Neuronal stem cell (in vitro differentiated cells): ENCODE data around the gene KRTAP4-12.
"Not testable (repeated sequence)": the region's sequence is repeated elsewhere in the genome, so short reads cannot be mapped to it uniquely, and the experiment has no call there.

ENCODE experiments used
- DNase-seq: peaks from one replicate; pipeline ENCODE4 v3.0.0-alpha.2; 2013; ENCODE audit warnings: low spot score
- H2AFZ ChIP-seq: one replicate; pipeline ENCODE4 v1.6.1; 2013; ENCODE audit warnings: mild to moderate bottlenecking, low read length, inconsistent platforms
- H2AK5ac ChIP-seq: 2 replicates; pipeline ENCODE4 v1.6.1; 2013; ENCODE audit warnings: low read depth, mild to moderate bottlenecking, inconsistent platforms, low read length, moderate library complexity, mixed read lengths
- H2BK120ac ChIP-seq: 2 replicates; pipeline ENCODE4 v1.6.1; 2013; ENCODE audit warnings: low read depth, mild to moderate bottlenecking, inconsistent platforms, low read length, moderate library complexity, mixed read lengths
- H2BK12ac ChIP-seq: one replicate; pipeline ENCODE4 v1.6.1; 2013; ENCODE audit warnings: low read length, inconsistent platforms
- H2BK15ac ChIP-seq: 2 replicates; pipeline ENCODE4 v1.6.1; 2013; ENCODE audit warnings: mild to moderate bottlenecking, low read length, inconsistent platforms, mixed read lengths
- H2BK5ac ChIP-seq: one replicate; pipeline ENCODE4 v1.6.1; 2013; ENCODE audit warnings: inconsistent platforms, mild to moderate bottlenecking, low read length, moderate library complexity
- H3K14ac ChIP-seq: one replicate; pipeline ENCODE4 v1.6.1; 2013; ENCODE audit warnings: low read length, inconsistent platforms
- H3K18ac ChIP-seq: 2 replicates; pipeline ENCODE4 v1.6.1; 2013; ENCODE audit warnings: low read length, inconsistent platforms
- H3K23ac ChIP-seq: 2 replicates; pipeline ENCODE4 v1.6.1; 2013; ENCODE audit warnings: low read depth, mild to moderate bottlenecking, mixed read lengths, low read length, inconsistent platforms; ENCODE audit not compliant: poor library complexity
- H3K27ac ChIP-seq: replicated peaks from 3 replicates; pipeline ENCODE4 v1.5.1; 2013; ENCODE audit warnings: low read length, inconsistent platforms
- H3K27me3 ChIP-seq, 3 experiments: 2 replicates each; pipeline ENCODE4 v1.6.1; 2013; ENCODE audit warnings: low read length in 3 of 3, mild to moderate bottlenecking in 2 of 3, inconsistent platforms in 1 of 3, low read depth in 1 of 3, mixed read lengths in 1 of 3, moderate library complexity in 1 of 3; ENCODE audit not compliant: control insufficient read depth in 3 of 3, insufficient read depth in 3 of 3
- H3K36me3 ChIP-seq, 2 donors: replicated peaks in 1 of 2; 2 replicates each; pipeline ENCODE4 v1.6.1; 2013; ENCODE audit warnings: low read length in 2 of 2; ENCODE audit not compliant: control insufficient read depth in 2 of 2, insufficient read depth in 2 of 2
- H3K4ac ChIP-seq: 2 replicates; pipeline ENCODE4 v1.6.1; 2013; ENCODE audit warnings: inconsistent platforms, mild to moderate bottlenecking, low read length, moderate library complexity
- H3K4me1 ChIP-seq, 2 donors: 1 replicate in 1 of 2; 2 replicates in 1 of 2; pipeline ENCODE4 v1.6.1; 2013; ENCODE audit warnings: low read length in 2 of 2, low read depth in 1 of 2; ENCODE audit not compliant: control insufficient read depth in 2 of 2, insufficient read depth in 1 of 2
- H3K4me2 ChIP-seq: one replicate; pipeline ENCODE4 v1.6.1; 2013; ENCODE audit warnings: mild to moderate bottlenecking, low read length, inconsistent platforms; ENCODE audit not compliant: insufficient read depth, poor library complexity, severe bottlenecking
- H3K4me3 ChIP-seq, 2 donors: 2 replicates each; pipeline ENCODE4 v1.5.1; 2013; ENCODE audit warnings: low read length in 2 of 2, mild to moderate bottlenecking in 2 of 2, inconsistent platforms in 1 of 2, moderate library complexity in 1 of 2
- H3K79me1 ChIP-seq: one replicate; pipeline ENCODE4 v1.6.1; 2013; ENCODE audit warnings: low read depth, mild to moderate bottlenecking, inconsistent platforms, low read length, moderate library complexity
- H3K9ac ChIP-seq: one replicate; pipeline ENCODE4 v1.6.1; 2013; ENCODE audit warnings: mild to moderate bottlenecking, low read depth, low read length, inconsistent platforms; ENCODE audit not compliant: poor library complexity
- H3K9me3 ChIP-seq, 2 donors: replicated peaks in 1 of 2; 2 replicates each; pipeline versions ENCODE3 to v1.6.1; 2013; ENCODE audit warnings: low read length in 2 of 2, mild to moderate bottlenecking in 2 of 2, inconsistent platforms in 1 of 2, low read depth in 1 of 2, mixed read lengths in 1 of 2, moderate library complexity in 1 of 2; ENCODE audit not compliant: control insufficient read depth in 2 of 2, insufficient read depth in 1 of 2
- H4K8ac ChIP-seq: one replicate; pipeline ENCODE4 v1.6.1; 2013; ENCODE audit warnings: low read depth, mild to moderate bottlenecking, inconsistent platforms, low read length, moderate library complexity
- H4K91ac ChIP-seq: one replicate; pipeline ENCODE4 v1.6.1; 2013; ENCODE audit warnings: low read length, low read depth, mild to moderate bottlenecking, inconsistent platforms; ENCODE audit not compliant: poor library complexity
- WGBS, 2 donors: extraction: QIAGEN DNeasy Blood & Tissue Kit; methylation state at CpG; one replicate each; pipeline ENCODE4 v1.1.7; 2013; ENCODE audit warnings: missing lambda C conversion rate in 2 of 2, mixed read lengths in 1 of 2; ENCODE audit not compliant: insufficient read length in 2 of 2, insufficient replicate concordance in 1 of 2; ENCODE audit errors: extremely low coverage in 2 of 2; 5-methylcytosine and 5-hydroxymethylcytosine counted together

Gene KRTAP4-12

GRCh38 chr17:41151525-41151924, 27.5 kb upstream of the KRTAP4-12 start:
- DNase-seq = no peak
- no peak overlapping the region for H2AK5ac ChIP-seq
- H4K8ac ChIP-seq = no peak overlapping the region
- H3K18ac ChIP-seq = no peak overlapping the region
- WGBS, 2 donors = no CpG with 5 or more reads among the region's 2 CpGs
- no peaks in the 10 kb centered on the region for H3K27me3 ChIP-seq
- H3K4ac ChIP-seq = no peak overlapping the region
- H3K14ac ChIP-seq = no peak overlapping the region
- no peak overlapping the region for H2BK120ac ChIP-seq
- H2BK5ac ChIP-seq = no peak overlapping the region
- no peaks in the 10 kb centered on the region for H3K9me3 ChIP-seq
- H3K4me1 ChIP-seq = no peaks in the 10 kb centered on the region
- H2BK12ac ChIP-seq = no peak overlapping the region
- no peak overlapping the region for H4K91ac ChIP-seq
- H3K23ac ChIP-seq = no peak overlapping the region
- H2BK15ac ChIP-seq = no peak overlapping the region
- no peak overlapping the region for H2AFZ ChIP-seq
- no peak overlapping the region for H3K4me3 ChIP-seq
- H3K36me3 ChIP-seq = no peaks in the 10 kb centered on the region
- no peak overlapping the region for H3K4me2 ChIP-seq
- H3K9ac ChIP-seq = no peak overlapping the region
- H3K79me1 ChIP-seq = no peaks in the 10 kb centered on the region
- no peak overlapping the region for H3K27ac ChIP-seq

GRCh38 chr17:41150026-41150425, 26.0 kb upstream of the KRTAP4-12 start:
- Histone ChIP-seq H3K9ac (no peak overlapping the region), H4K8ac (no peak overlapping the region), H3K18ac (no peak overlapping the region), H3K27ac (no peak overlapping the region), H2BK12ac (no peak overlapping the region), H2BK120ac (no peak overlapping the region), H4K91ac (no peak overlapping the region), H3K4me2 (no peak overlapping the region), H3K36me3 (no peaks in the 10 kb centered on the region), H3K4me3 (no peak overlapping the region), H3K9me3 (no peaks in the 10 kb centered on the region), H2AFZ (no peak overlapping the region), H2AK5ac (no peak overlapping the region), H2BK5ac (no peak overlapping the region), H3K27me3 (no peaks in the 10 kb centered on the region), H3K4me1 (no peaks in the 10 kb centered on the region), H3K23ac (no peak overlapping the region), H3K79me1 (no peaks in the 10 kb centered on the region), H3K4ac (no peak overlapping the region), H2BK15ac (no peak overlapping the region), H3K14ac (no peak overlapping the region)
- WGBS, 2 donors = no CpG with 5 or more reads among the region's 4 CpGs
- no peak for DNase-seq

- no peak for DNase-seq
- H3K27ac ChIP-seq = no peak within 1 kb of the TSS
- no peak within 1 kb of the TSS for H2BK12ac ChIP-seq
- no peak within 1 kb of the TSS for H3K4me3 ChIP-seq
- H2BK120ac ChIP-seq = no peak within 1 kb of the TSS
- peak within 1 kb of the TSS; percentile 17 for H4K8ac ChIP-seq
- H3K4ac ChIP-seq = no peak within 1 kb of the TSS
- no peak within 1 kb of the TSS for H2AFZ ChIP-seq
- H3K9ac ChIP-seq = no peak within 1 kb of the TSS
- H3K18ac ChIP-seq = peak within 1 kb of the TSS; percentile 38
- H3K4me2 ChIP-seq = no peak within 1 kb of the TSS
- no peak within 1 kb of the TSS for H2BK15ac ChIP-seq
- no peak within 1 kb of the TSS for H2BK5ac ChIP-seq
- H3K27me3 ChIP-seq = no peaks in the 10 kb centered on the region
- no peaks in the 10 kb centered on the region for H3K79me1 ChIP-seq
- peak within 1 kb of the TSS; percentile 30 for H4K91ac ChIP-seq
- peak within 1 kb of the TSS; percentile 21 for H3K14ac ChIP-seq
- no peaks in the 10 kb centered on the region for H3K4me1 ChIP-seq
- WGBS, 2 donors = no CpG with 5 or more reads among the region's 2 CpGs
- H3K9me3 ChIP-seq = no peaks in the 10 kb centered on the region
- H3K36me3 ChIP-seq = no peaks in the 10 kb centered on the region
- no peak within 1 kb of the TSS for H2AK5ac ChIP-seq
- H3K23ac ChIP-seq = no peak within 1 kb of the TSS
Measured at GRCh38 chr17:41149652-41149985, 25.6 kb upstream of the KRTAP4-12 start, which contains the start of gene KRTAP4-5. Gene KRTAP4-5, minus strand, starts transcription at chr17:41149825. Its CDS starts 58 bp downstream, at chr17:41149767.

GRCh38 chr17:41148971-41149651, 25.1 kb upstream of the KRTAP4-12 start:
- H4K91ac ChIP-seq = peak overlapping the region; percentile 30
- not testable (repeated sequence) for H3K9ac ChIP-seq, H3K4me3 ChIP-seq, DNase-seq, H2BK12ac ChIP-seq, H3K9me3 ChIP-seq, H2BK5ac ChIP-seq, H2BK15ac ChIP-seq, H3K23ac ChIP-seq, H3K27ac ChIP-seq, H2AFZ ChIP-seq, H3K4me1 ChIP-seq, H3K79me1 ChIP-seq, H2AK5ac ChIP-seq, H3K4me2 ChIP-seq, H3K27me3 ChIP-seq, H3K4ac ChIP-seq, H3K36me3 ChIP-seq, H2BK120ac ChIP-seq
- peak overlapping the region; percentile 21 for H3K14ac ChIP-seq
- H4K8ac ChIP-seq = peak overlapping the region; percentile 17
- WGBS, 2 donors = no CpG with 5 or more reads among the region's 10 CpGs
- H3K18ac ChIP-seq = peak overlapping the region; percentile 38
